Renal pelvis (tissue), 12 donors: ENCODE results near the gene TSPAN1. TPM values are rescaled to one million over a fixed set of nuclear protein-coding genes. Genes with fewer than 3 reads are reported as not detected.

Experiments
- DNase-seq: peaks from one replicate; pipeline ENCODE4 v3.0.0-alpha.2; 2013
- long read RNA-seq, 16 experiments: transcript quantifications; one replicate each; lab custom pipeline, GENCODE V29; 2026
- polyA plus RNA-seq, 3 donors: library from polyadenylated mRNA; unstranded; fragments of 120-200 nt; gene quantifications; one replicate each; pipeline ENCODE4 v1.2.1, GENCODE V29; 2013; ENCODE audit not compliant: insufficient read length in 3 of 3

The TSPAN1 gene
- polyA plus RNA-seq = 10 to 100 TPM; 64.2 to 90.5 (median 68.6) TPM
- long read RNA-seq, donor 1, partial matches to known transcripts = 24 of 26 reads
- long read RNA-seq, donor 1, other reads (novel, unspliced or antisense) = 0 of 26 reads
- long read RNA-seq, donor 2, partial matches to known transcripts = 35 of 36 reads
- long read RNA-seq, donor 2, other reads (novel, unspliced or antisense) = 0 of 36 reads
- long read RNA-seq, donor 3, partial matches to known transcripts = 38 of 40 reads
- long read RNA-seq, donor 3, other reads (novel, unspliced or antisense) = 0 of 40 reads
- long read RNA-seq, donor 4, partial matches to known transcripts = 61 of 75 reads
- long read RNA-seq, donor 4, other reads (novel, unspliced or antisense) = 13 of 75 reads
- long read RNA-seq, donor 5, partial matches to known transcripts = 19 of 21 reads
- long read RNA-seq, donor 5, other reads (novel, unspliced or antisense) = 0 of 21 reads
- long read RNA-seq, donor 6, partial matches to known transcripts = 36 of 37 reads
- long read RNA-seq, donor 6, other reads (novel, unspliced or antisense) = 0 of 37 reads
- long read RNA-seq, donor 7, partial matches to known transcripts = 58 of 59 reads
- long read RNA-seq, donor 7, other reads (novel, unspliced or antisense) = 0 of 59 reads
- long read RNA-seq, donor 8 = 0 reads
- long read RNA-seq, donor 9, partial matches to known transcripts = 58 of 65 reads
- long read RNA-seq, donor 9, other reads (novel, unspliced or antisense) = 5 of 65 reads
- long read RNA-seq, donor 10, partial matches to known transcripts = 30 of 31 reads
- long read RNA-seq, donor 10, other reads (novel, unspliced or antisense) = 0 of 31 reads
- long read RNA-seq, donor 11, partial matches to known transcripts = 16 of 18 reads
- long read RNA-seq, donor 11, other reads (novel, unspliced or antisense) = 0 of 18 reads
- long read RNA-seq, donor 12, partial matches to known transcripts = 75 of 78 reads
- long read RNA-seq, donor 12, other reads (novel, unspliced or antisense) = 0 of 78 reads
- long read RNA-seq, donor 13, partial matches to known transcripts = 12 of 13 reads
- long read RNA-seq, donor 13, other reads (novel, unspliced or antisense) = 0 of 13 reads
- long read RNA-seq, donor 14 = 0 reads
- long read RNA-seq, donor 15, transcript TSPAN1-204 (3 exons, 590 nt) = major isoform, 5 of 100 reads
- long read RNA-seq, donor 15, partial matches to known transcripts = 84 of 100 reads
- long read RNA-seq, donor 15, other reads (novel, unspliced or antisense) = 11 of 100 reads
- long read RNA-seq, donor 16, partial matches to known transcripts = 60 of 70 reads
- long read RNA-seq, donor 16, other reads (novel, unspliced or antisense) = 8 of 70 reads

GRCh38 chr1:46174448-46175231 lies at the start of gene TSPAN1:
Gene TSPAN1, plus strand, starts transcription at chr1:46175087. Its CDS starts 6,021 bp downstream, at chr1:46181108.
- DNase-seq = no peak

- DNase-seq = no peak
Observed at GRCh38 chr1:46128344-46128743, 46.5 kb upstream of the TSPAN1 start.

GRCh38 chr1:46130121-46130520 lies 44.8 kb upstream of the TSPAN1 start:
- no peak for DNase-seq

DNA sequence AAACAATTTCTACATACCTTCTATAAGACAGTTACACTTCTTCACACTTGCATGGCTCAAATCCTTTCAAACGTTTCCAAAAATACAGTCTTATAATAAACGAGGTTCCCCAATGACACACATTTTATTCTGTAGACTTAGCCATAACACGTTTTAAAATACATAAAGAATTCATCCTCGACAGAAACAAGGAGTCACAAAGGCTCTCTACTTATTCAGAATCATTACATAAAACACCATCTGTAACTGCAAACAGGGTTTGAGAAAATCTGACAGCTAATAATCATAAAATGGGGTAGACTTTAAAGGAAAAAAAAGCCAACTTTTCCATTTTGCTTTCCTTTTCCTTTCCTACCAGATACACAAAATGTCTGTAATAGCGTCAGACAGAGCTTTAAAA lies 44.3 kb upstream of the TSPAN1 start:
- no peak for DNase-seq

DNA sequence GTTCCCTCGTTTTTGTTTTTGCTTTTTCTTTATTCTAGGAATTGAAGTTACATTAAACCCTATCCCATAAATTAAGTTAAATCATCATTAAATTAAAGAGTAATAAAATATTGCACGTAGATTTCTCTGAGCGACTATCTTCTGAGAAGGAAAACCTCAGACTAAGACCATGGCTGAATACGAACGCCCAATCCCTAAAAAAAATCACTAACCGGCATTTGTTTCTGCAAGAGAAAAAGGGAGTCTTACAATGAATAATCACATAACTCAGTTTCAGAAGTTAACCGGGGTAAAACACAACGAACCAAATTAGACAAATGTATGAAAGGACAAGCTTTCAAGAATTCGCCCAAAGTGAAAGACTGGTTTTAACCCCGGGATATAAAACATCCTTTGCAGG lies 43.8 kb upstream of the TSPAN1 start:
- no peak for DNase-seq

- peak; percentile 49 for DNase-seq
Observed at GRCh38 chr1:46131712-46132528, 43.0 kb upstream of the TSPAN1 start.

GRCh38 chr1:46132529-46133180 lies 42.2 kb upstream of the TSPAN1 start, which contains the start of gene PIK3R3:
Gene PIK3R3, minus strand, starts transcription at chr1:46132629. Its CDS starts 677 bp downstream, at chr1:46131952.
- peak; percentile 98 for DNase-seq

- DNase-seq = no peak
Observed at GRCh38 chr1:46133181-46133658, 41.7 kb upstream of the TSPAN1 start.

DNA sequence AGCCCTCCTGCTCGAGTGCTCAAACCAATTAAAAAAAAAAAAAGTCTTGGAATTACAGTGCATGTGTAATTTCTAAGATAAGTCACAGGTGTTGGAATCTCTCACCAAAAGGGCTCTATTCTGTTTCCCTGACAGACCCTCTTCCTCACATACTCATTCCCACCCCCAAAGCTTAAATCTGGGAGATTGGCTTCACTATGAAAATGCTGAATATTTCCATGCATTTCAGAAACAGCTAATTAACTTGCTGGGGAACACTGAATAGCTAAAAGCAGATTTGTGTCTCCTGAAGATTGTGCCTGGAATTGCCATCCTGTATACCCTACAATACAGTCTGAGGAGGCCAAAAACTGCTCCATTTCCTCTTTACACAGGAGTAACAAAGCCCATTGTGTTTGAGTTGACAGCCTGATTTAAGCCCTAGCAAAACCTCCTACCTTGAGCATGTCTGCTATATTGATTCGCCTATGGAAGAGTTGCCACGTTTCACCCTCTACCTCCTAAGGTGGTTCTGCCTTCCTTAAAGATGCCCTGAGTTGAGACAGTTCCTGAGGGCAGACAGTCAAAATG lies 41.0 kb upstream of the TSPAN1 start:
- DNase-seq = no peak

DNA sequence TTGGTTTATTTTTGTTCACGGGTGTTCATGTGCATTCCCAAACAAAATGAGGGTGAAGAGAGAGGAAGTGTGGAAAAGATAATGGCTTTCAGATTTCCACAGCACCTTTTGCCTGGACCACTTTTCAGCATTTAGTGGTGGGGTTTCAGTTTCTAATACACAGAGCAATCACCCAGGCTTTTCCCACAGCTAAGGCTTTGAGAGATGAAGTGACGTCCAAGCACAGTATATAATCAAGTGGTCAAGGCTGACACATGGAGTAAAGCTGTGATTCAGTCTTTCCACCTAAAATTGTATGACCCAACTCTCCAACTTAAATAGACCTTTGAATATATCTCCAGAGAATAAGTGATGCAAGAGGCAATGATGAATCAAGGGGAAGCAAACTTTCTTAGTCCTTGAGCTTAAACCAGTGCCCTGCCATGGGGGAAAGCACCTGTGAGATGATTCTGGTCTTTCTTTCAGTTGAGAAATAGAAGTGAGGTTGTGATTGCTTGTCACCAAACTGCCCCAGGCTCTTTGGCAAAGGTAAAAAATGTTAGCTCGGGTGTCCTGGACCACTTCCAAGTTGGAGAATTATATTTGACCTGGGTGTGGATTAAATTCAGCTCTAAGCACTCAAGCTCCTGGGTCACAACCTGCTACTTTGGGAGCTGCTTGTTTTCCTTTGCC lies 40.1 kb upstream of the TSPAN1 start:
- DNase-seq = no peak

DNA sequence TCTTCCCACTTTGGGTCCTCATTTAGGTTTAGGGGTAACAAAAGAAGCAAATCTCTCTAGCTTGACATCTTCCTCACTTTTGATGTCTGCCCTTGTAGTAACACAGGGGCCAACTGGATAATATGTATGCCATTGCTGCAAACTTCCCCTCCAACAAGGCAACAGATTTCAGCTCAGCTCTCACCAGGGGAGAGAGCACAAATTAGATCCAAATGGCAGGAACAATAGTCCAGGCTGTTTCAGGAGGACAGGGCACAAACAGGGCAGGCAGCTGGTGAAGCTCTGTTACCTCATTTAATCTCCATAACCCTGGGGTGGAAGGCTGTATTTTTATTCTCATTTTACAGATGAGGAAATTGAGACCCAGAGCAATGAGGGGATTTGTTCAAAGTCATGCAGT lies 38.2 kb upstream of the TSPAN1 start:
- DNase-seq = no peak

DNA sequence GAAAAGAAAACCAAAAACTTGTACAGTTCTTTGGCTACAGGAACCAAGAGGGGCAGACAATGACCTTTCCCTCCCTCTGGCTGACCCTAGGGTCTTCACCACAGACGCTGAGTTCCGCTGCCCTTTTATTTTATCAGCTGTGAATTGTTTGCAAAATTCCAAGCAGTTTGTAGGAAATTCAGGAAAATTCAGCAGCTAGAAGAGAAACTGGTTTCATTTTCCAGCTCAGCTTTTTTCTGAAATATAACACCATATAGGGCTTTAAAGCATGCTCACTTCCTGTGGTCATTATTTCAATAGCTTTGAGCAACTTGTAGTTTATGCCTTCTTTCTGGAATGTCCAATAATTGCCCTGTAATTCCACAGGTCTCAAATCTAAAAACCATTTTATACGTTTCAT lies 37.0 kb upstream of the TSPAN1 start:
- DNase-seq = no peak

GRCh38 chr1:46148318-46148717 lies 26.6 kb upstream of the TSPAN1 start:
- DNase-seq = no peak

DNA sequence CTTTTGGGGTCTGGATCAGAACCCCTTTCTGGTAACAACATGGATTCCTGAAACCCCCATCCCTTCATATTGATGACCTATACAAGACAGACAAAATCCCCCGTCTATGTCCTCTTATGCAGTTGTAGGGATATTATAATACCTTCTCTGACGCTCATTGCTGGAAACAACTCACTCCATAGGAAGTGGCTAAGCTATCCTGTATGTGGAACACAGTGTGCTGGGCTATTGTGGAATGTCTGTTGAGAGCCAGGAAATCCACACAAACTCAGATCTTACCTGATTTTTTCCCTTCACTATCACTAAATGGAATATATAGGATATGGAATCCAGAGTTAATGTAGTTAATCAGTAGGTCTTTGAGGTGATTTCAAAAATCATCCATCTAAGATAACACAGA lies 24.8 kb upstream of the TSPAN1 start:
- DNase-seq = no peak

GRCh38 chr1:46152016-46152415 lies 22.9 kb upstream of the TSPAN1 start:
- DNase-seq = no peak

- no peak for DNase-seq
Observed at GRCh38 chr1:46153228-46153627, 21.7 kb upstream of the TSPAN1 start.

- no peak for DNase-seq
Observed at GRCh38 chr1:46153732-46154131, 21.2 kb upstream of the TSPAN1 start.

DNA sequence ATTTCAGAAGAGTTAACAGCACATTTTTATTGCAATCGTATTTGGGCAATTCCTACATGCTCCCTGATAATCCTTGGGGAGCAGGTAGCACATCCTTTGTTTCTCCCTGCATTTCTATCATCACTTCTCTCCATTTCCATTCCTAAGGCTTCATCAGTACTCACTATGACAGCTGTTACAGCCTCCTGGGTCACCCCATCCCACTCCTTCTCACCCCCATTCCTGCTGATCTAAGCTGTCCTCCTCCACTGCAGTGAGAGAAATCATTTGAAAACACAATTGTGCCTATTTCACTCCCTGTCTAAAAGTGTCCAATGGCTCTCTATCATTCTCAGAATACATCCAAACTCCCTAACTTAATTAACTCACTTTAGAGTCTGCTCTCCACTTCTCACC lies 17.0 kb upstream of the TSPAN1 start:
- DNase-seq = no peak
